Naive thymus-derived CD4-positive, alpha-beta T cell (primary cell): ENCODE results near the gene CFAP299. TPM values are rescaled to one million over a fixed set of nuclear protein-coding genes. Genes with fewer than 3 reads are reported as not detected.
"Not testable (repeated sequence)": the region's sequence is repeated elsewhere in the genome, so short reads cannot be mapped to it uniquely, and the experiment has no call there.

ENCODE experiments used
- ATAC-seq: fragments of 150-1000 bp; cut with Tn5 transposase; 2 replicates; pipeline ENCODE4 v1.10.0; 2021; ENCODE audit warnings: mild to moderate bottlenecking, moderate library complexity
- CTCF ChIA-PET: fragments of 350-600 bp; sonication (Branson Sonifier 250); formaldehyde crosslinking; loops from one replicate; lab custom pipeline; 2021; ENCODE audit warnings: antibody characterized with exemption; lab: Charles Lee
- POLR2A ChIA-PET: fragments of 350-600 bp; sonication (Branson Sonifier 250); formaldehyde crosslinking; loops from one replicate; lab custom pipeline; 2021; ENCODE audit warnings: antibody characterized with exemption, inconsistent platforms; lab: Charles Lee
- DNase-seq, 9 donors: peaks; one replicate each; pipeline versions ENCODE4 v3.0.0 to v3.0.0-alpha.2; 2020 to 2022; ENCODE audit warnings: mixed read lengths in 1 of 9
- H3K27ac ChIP-seq: one replicate; pipeline ENCODE4 v1.7.0; 2013; ENCODE audit warnings: mild to moderate bottlenecking, low read depth, low read length, moderate library complexity
- H3K27me3 ChIP-seq, 2 donors: one replicate each; pipeline ENCODE4 v1.7.0; 2013; ENCODE audit warnings: low read length in 2 of 2, mild to moderate bottlenecking in 2 of 2, moderate library complexity in 2 of 2; ENCODE audit not compliant: control insufficient read depth in 2 of 2, insufficient read depth in 2 of 2
- H3K36me3 ChIP-seq, 3 experiments: 1 replicate in 2 of 3; 2 replicates in 1 of 3; pipeline ENCODE4 v1.7.0; 2013; ENCODE audit warnings: low read length in 3 of 3, mild to moderate bottlenecking in 3 of 3, moderate library complexity in 1 of 3; ENCODE audit not compliant: insufficient read depth in 3 of 3, control insufficient read depth in 2 of 3
- H3K4me1 ChIP-seq, 2 donors: one replicate each; pipeline ENCODE4 v1.7.0; 2013; ENCODE audit warnings: low read length in 2 of 2, mild to moderate bottlenecking in 2 of 2, moderate library complexity in 1 of 2; ENCODE audit not compliant: control insufficient read depth in 2 of 2, insufficient read depth in 2 of 2
- H3K4me3 ChIP-seq: 2 replicates; pipeline ENCODE4 v1.7.0; 2013; ENCODE audit warnings: mild to moderate bottlenecking, low read length
- H3K9me3 ChIP-seq, 3 experiments: 1 replicate in 2 of 3; 2 replicates in 1 of 3; pipeline ENCODE4 v1.7.0; 2013; ENCODE audit warnings: low read length in 3 of 3; ENCODE audit not compliant: control insufficient read depth in 2 of 3
- H3K27ac Mint-ChIP-seq, 9 donors: one replicate each; pipeline ENCODE4 v1.8.0; 2020 to 2022; ENCODE audit warnings: mixed read lengths in 9 of 9, mild to moderate bottlenecking in 8 of 9, moderate library complexity in 5 of 9, inconsistent platforms in 2 of 9
- H3K27me3 Mint-ChIP-seq, 5 donors: one replicate each; pipeline ENCODE4 v1.8.0; 2021 to 2022; ENCODE audit warnings: mixed read lengths in 5 of 5, mild to moderate bottlenecking in 1 of 5
- H3K36me3 Mint-ChIP-seq, 5 donors: one replicate each; pipeline ENCODE4 v1.8.0; 2020 to 2022; ENCODE audit warnings: mixed read lengths in 5 of 5, mild to moderate bottlenecking in 3 of 5, inconsistent platforms in 1 of 5
- H3K4me1 Mint-ChIP-seq, 7 donors: one replicate each; pipeline ENCODE4 v1.8.0; 2020 to 2022; ENCODE audit warnings: mixed read lengths in 7 of 7, mild to moderate bottlenecking in 3 of 7, inconsistent platforms in 1 of 7
- H3K4me3 Mint-ChIP-seq, 10 donors: one replicate each; pipeline ENCODE4 v1.8.0; 2020 to 2022; ENCODE audit warnings: mild to moderate bottlenecking in 10 of 10, mixed read lengths in 10 of 10, moderate library complexity in 6 of 10, inconsistent platforms in 2 of 10
- H3K9me3 Mint-ChIP-seq, 11 donors: one replicate each; pipeline ENCODE4 v1.8.0; 2020 to 2022; ENCODE audit warnings: mixed read lengths in 11 of 11, mild to moderate bottlenecking in 4 of 11, inconsistent platforms in 1 of 11, moderate library complexity in 1 of 11
- intact Hi-C, 2 donors: fragments of 100-400 bp; cut with micrococcal nuclease; formaldehyde crosslinking; loops; one replicate each; pipeline ENCODE4 v1.15.1; 2023
- polyA plus RNA-seq, 2 donors: library from polyadenylated mRNA; unstranded; fragments of 300-500 nt; fragmentation: Illumina TruSeq; gene quantifications; one replicate each; pipeline ENCODE4 v1.2.3, GENCODE V29; 2021
- total RNA-seq, 6 experiments: library from RNA in 5 of 6; stranded (reverse) in 5 of 6; gene quantifications; 1 replicate in 5 of 6; 2 replicates in 1 of 6; pipeline ENCODE4 v1.2.3 and lab custom pipeline; 2021 to 2026

The CFAP299 gene
- total and polyA plus RNA-seq, 7 experiments from 2014 or later, result not detected

GRCh38 chr4:80308466-80308822 is 27.1 kb upstream of the CFAP299 start:
- Mint-ChIP-seq H3K27me3 (peaks cover 14 to 42% (median 33%) of the 10 kb centered on the region in 5 donors), H3K27ac (no peak overlapping the region), H3K4me3 (no peak overlapping the region), H3K36me3 (no peaks in the 10 kb centered on the region), H3K4me1 (no peaks in the 10 kb centered on the region), H3K9me3 (peaks cover 0 to 1% (median 0%) of the 10 kb centered on the region in 11 donors)
- Histone ChIP-seq H3K4me3 (no peak overlapping the region), H3K9me3 (no peaks in the 10 kb centered on the region), H3K27me3 (peaks cover 0 to under 1% of the 10 kb centered on the region in 2 donors), H3K4me1 (no peaks in the 10 kb centered on the region), H3K36me3 (no peaks in the 10 kb centered on the region), H3K27ac (no peak overlapping the region)
- ATAC-seq (no peak), DNase-seq (no peak)
- ChIA-PET CTCF (no interaction called here), POLR2A (no interaction called here)
- intact Hi-C loops, result no loop called here

GRCh38 chr4:80309294-80310004 is 26.1 kb upstream of the CFAP299 start:
- no peaks in the 10 kb centered on the region for H3K4me1 ChIP-seq
- CTCF ChIA-PET, result no interaction called here
- ATAC-seq (no peak), DNase-seq (no peak)
- Mint-ChIP-seq H3K36me3 (no peaks in the 10 kb centered on the region), H3K9me3 (peaks cover 0 to 1% (median 0%) of the 10 kb centered on the region in 11 donors), H3K4me1 (no peaks in the 10 kb centered on the region), H3K27ac (no peak overlapping the region), H3K4me3 (no peak overlapping the region), H3K27me3 (peaks cover 14 to 42% (median 32%) of the 10 kb centered on the region in 5 donors)
- no peaks in the 10 kb centered on the region for H3K36me3 ChIP-seq
- no peak overlapping the region for H3K27ac ChIP-seq
- no peaks in the 10 kb centered on the region for H3K9me3 ChIP-seq
- no peak overlapping the region for H3K4me3 ChIP-seq
- POLR2A ChIA-PET, result no interaction called here
- peaks cover 0 to 4% of the 10 kb centered on the region in 2 donors for H3K27me3 ChIP-seq
- intact Hi-C loops, result no loop called here

GRCh38 chr4:80311130-80311529 is 24.4 kb upstream of the CFAP299 start:
- CTCF ChIA-PET, result interaction anchor here (0.6 kb wide), 1 partner anchor 379 kb away, joined by 3 read pairs; no protein-coding TSS in a partner anchor
- no peaks in the 10 kb centered on the region for H3K4me1 Mint-ChIP-seq
- H3K27ac Mint-ChIP-seq, result no peak overlapping the region
- Histone ChIP-seq H3K4me3 (no peak overlapping the region), H3K9me3 (no peaks in the 10 kb centered on the region), H3K36me3 (no peaks in the 10 kb centered on the region), H3K27ac (no peak overlapping the region), H3K4me1 (no peaks in the 10 kb centered on the region), H3K27me3 (peaks cover 0 to 4% of the 10 kb centered on the region in 2 donors)
- intact Hi-C loops, result no loop called here
- ATAC-seq (no peak), DNase-seq (no peak)
- H3K27me3 Mint-ChIP-seq, result peaks cover 20 to 41% (median 26%) of the 10 kb centered on the region in 5 donors
- no peaks in the 10 kb centered on the region for H3K36me3 Mint-ChIP-seq
- POLR2A ChIA-PET, result no interaction called here
- H3K4me3 Mint-ChIP-seq, result no peak overlapping the region
- H3K9me3 Mint-ChIP-seq, result peaks cover 0 to 1% (median 0%) of the 10 kb centered on the region in 11 donors

GRCh38 chr4:80312124-80312523 is 23.4 kb upstream of the CFAP299 start:
- peaks cover 0 to 4% of the 10 kb centered on the region in 2 donors for H3K27me3 ChIP-seq
- Mint-ChIP-seq H3K27ac (no peak overlapping the region), H3K27me3 (peaks cover 13 to 35% (median 26%) of the 10 kb centered on the region in 5 donors), H3K9me3 (peaks cover 0 to 1% (median 0%) of the 10 kb centered on the region in 11 donors), H3K4me1 (no peaks in the 10 kb centered on the region), H3K36me3 (no peaks in the 10 kb centered on the region), H3K4me3 (no peak overlapping the region)
- no peak overlapping the region for H3K27ac ChIP-seq
- no peaks in the 10 kb centered on the region for H3K4me1 ChIP-seq
- H3K9me3 ChIP-seq, result no peaks in the 10 kb centered on the region
- ChIA-PET POLR2A (no interaction called here), CTCF (no interaction called here)
- no peak overlapping the region for H3K4me3 ChIP-seq
- no peaks in the 10 kb centered on the region for H3K36me3 ChIP-seq
- ATAC-seq (no peak), DNase-seq (no peak)
- intact Hi-C loops, result no loop called here

GRCh38 chr4:80313627-80314026 is 21.9 kb upstream of the CFAP299 start:
- no peak overlapping the region for H3K4me3 ChIP-seq
- intact Hi-C loops, result no loop called here
- H3K27ac Mint-ChIP-seq, result no peak overlapping the region
- peaks cover 0 to 1% (median 0%) of the 10 kb centered on the region in 11 donors for H3K9me3 Mint-ChIP-seq
- ChIA-PET POLR2A (no interaction called here), CTCF (no interaction called here)
- H3K4me3 Mint-ChIP-seq, result no peak overlapping the region
- DNase-seq, result no peak
- no peaks in the 10 kb centered on the region for H3K36me3 ChIP-seq
- peaks cover 0 to 4% of the 10 kb centered on the region in 2 donors for H3K27me3 ChIP-seq
- H3K9me3 ChIP-seq, result no peaks in the 10 kb centered on the region
- H3K4me1 ChIP-seq, result no peaks in the 10 kb centered on the region
- no peaks in the 10 kb centered on the region for H3K36me3 Mint-ChIP-seq
- H3K27ac ChIP-seq, result no peak overlapping the region
- peaks cover 12 to 32% (median 16%) of the 10 kb centered on the region in 5 donors for H3K27me3 Mint-ChIP-seq
- H3K4me1 Mint-ChIP-seq, result no peaks in the 10 kb centered on the region
- no peak for ATAC-seq

- H3K4me3 ChIP-seq, H3K9me3 Mint-ChIP-seq, POLR2A ChIA-PET, H3K27me3 ChIP-seq, H3K4me1 ChIP-seq, intact Hi-C loops, H3K27ac Mint-ChIP-seq, H3K36me3 ChIP-seq, H3K27ac ChIP-seq, ATAC-seq, DNase-seq, CTCF ChIA-PET, H3K9me3 ChIP-seq, H3K4me1 Mint-ChIP-seq, H3K36me3 Mint-ChIP-seq, H3K4me3 Mint-ChIP-seq: not testable (repeated sequence)
- H3K27me3 Mint-ChIP-seq, result peaks cover under 1 to 15% (median 13%) of the 10 kb centered on the region in 5 donors
These were observed 19.7 kb upstream of the CFAP299 start for GRCh38 chr4:80315848-80316247.

GRCh38 chr4:80321341-80321740 is 14.2 kb upstream of the CFAP299 start:
- H3K27ac ChIP-seq, result no peak overlapping the region
- no peak overlapping the region for H3K27ac Mint-ChIP-seq
- no peak overlapping the region for H3K4me3 ChIP-seq
- no peaks in the 10 kb centered on the region for H3K27me3 ChIP-seq
- no peaks in the 10 kb centered on the region for H3K9me3 ChIP-seq
- CTCF ChIA-PET, result no interaction called here
- no peak for DNase-seq
- H3K4me1 Mint-ChIP-seq, result peaks cover 0 to 6% (median 5%) of the 10 kb centered on the region in 7 donors
- H3K9me3 Mint-ChIP-seq, result no peaks in the 10 kb centered on the region
- intact Hi-C loops, result no loop called here
- H3K36me3 ChIP-seq, result no peaks in the 10 kb centered on the region
- POLR2A ChIA-PET, result no interaction called here
- peaks cover 0 to 13% (median 7%) of the 10 kb centered on the region in 5 donors for H3K27me3 Mint-ChIP-seq
- no peak for ATAC-seq
- no peak overlapping the region for H3K4me3 Mint-ChIP-seq
- H3K4me1 ChIP-seq, result no peaks in the 10 kb centered on the region
- H3K36me3 Mint-ChIP-seq, result no peaks in the 10 kb centered on the region
